Hepatocyte (in vitro differentiated cells): ENCODE data around the gene BCAP29. TPM values are rescaled to one million over a fixed set of nuclear protein-coding genes. Genes with fewer than 3 reads are reported as not detected.

Experiments used
- DNase-seq: peaks from one replicate; pipeline ENCODE4 v3.0.0-alpha.2; 2016; ENCODE audit warnings: low spot score
- H2AFZ ChIP-seq: fragments of 200-600 bp; sonication (generic); 2 replicates; pipeline ENCODE4 v1.6.0; 2016; ENCODE audit warnings: antibody characterized with exemption, mild to moderate bottlenecking
- H3K27ac ChIP-seq: fragments of 200-600 bp; sonication (generic); 2 replicates; pipeline ENCODE4 v1.5.1; 2016; ENCODE audit warnings: mild to moderate bottlenecking
- H3K27me3 ChIP-seq: fragments of 200-600 bp; sonication (generic); 2 replicates; pipeline ENCODE4 v1.6.1; 2016
- H3K36me3 ChIP-seq: fragments of 200-600 bp; sonication (generic); replicated peaks from 2 replicates; pipeline ENCODE4 v1.5.1; 2016; ENCODE audit warnings: low read depth; ENCODE audit not compliant: insufficient read depth
- H3K4me1 ChIP-seq: fragments of 200-600 bp; sonication (generic); 2 replicates; pipeline ENCODE4 v1.5.1; 2016; ENCODE audit warnings: mild to moderate bottlenecking, moderate library complexity; ENCODE audit not compliant: insufficient read depth
- H3K4me2 ChIP-seq: fragments of 200-600 bp; sonication (generic); 2 replicates; pipeline ENCODE4 v1.6.0; 2016
- H3K4me3 ChIP-seq: fragments of 200-600 bp; sonication (generic); 2 replicates; pipeline ENCODE4 v1.5.1; 2016; ENCODE audit warnings: mild to moderate bottlenecking
- H3K79me2 ChIP-seq: fragments of 200-600 bp; sonication (generic); 2 replicates; pipeline ENCODE4 v1.6.0; 2017; ENCODE audit warnings: mild to moderate bottlenecking
- H3K9me2 ChIP-seq: fragments of 200-600 bp; sonication (generic); replicated peaks from 2 replicates; pipeline ENCODE4 v1.6.0; 2017; ENCODE audit warnings: mild to moderate bottlenecking; ENCODE audit not compliant: insufficient read depth
- H3K9me3 ChIP-seq: fragments of 200-600 bp; sonication (generic); 2 replicates; pipeline ENCODE4 v1.5.1; 2016; ENCODE audit warnings: low read depth, mild to moderate bottlenecking
- H4K20me1 ChIP-seq: fragments of 200-600 bp; sonication (generic); 2 replicates; pipeline ENCODE4 v1.6.0; 2016; ENCODE audit warnings: mild to moderate bottlenecking; ENCODE audit not compliant: insufficient read depth, poor library complexity, severe bottlenecking
- EZH2 ChIP-seq: fragments of 200-600 bp; sonication (generic); IDR thresholded peaks from 2 replicates; pipeline ENCODE4 v1.6.1; 2016; ENCODE audit warnings: antibody characterized with exemption, mild to moderate bottlenecking, borderline replicate concordance
- EZH2phosphoT487 ChIP-seq: fragments of 200-600 bp; sonication (generic); IDR thresholded peaks from one replicate; pipeline ENCODE4 v1.6.1; 2018; ENCODE audit warnings: antibody characterized with exemption, mild to moderate bottlenecking, low read depth, moderate library complexity; ENCODE audit not compliant: unreplicated experiment, severe bottlenecking
- WGBS: methylation state at CpG from one replicate; pipeline ENCODE4 v1.1.6; 2016; ENCODE audit warnings: low lambda C conversion rate; ENCODE audit errors: missing lambda C conversion rate; 5-methylcytosine and 5-hydroxymethylcytosine counted together
- polyA plus RNA-seq: library from polyadenylated mRNA; unstranded; fragments of >200 nt; fragmentation: Nextera tagmentation; extraction: Ambion mirVana; gene quantifications from 2 replicates; pipeline ENCODE4 v1.2.1, GENCODE V29; 2016
- total RNA-seq: library from RNA; depleted of rRNA; stranded (reverse); fragments of >200 nt; gene quantifications from 2 replicates; pipeline ENCODE4 v1.2.3, GENCODE V29; 2014
- TF ChIP-seq, protein P1 (sequence below): fragments of 200-600 bp; sonication (generic); IDR thresholded peaks from 2 replicates; pipeline ENCODE4 v1.5.1; 2016; ENCODE audit warnings: antibody characterized with exemption, mild to moderate bottlenecking; ENCODE audit not compliant: poor library complexity

The BCAP29 gene
- total and polyA plus RNA-seq, 2 experiments from 2014 or later, result 35.1 to 76.6 TPM

GRCh38 chr7:107560898-107561516 is 19.0 kb upstream of the BCAP29 start:
- Histone ChIP-seq H3K79me2 (peaks cover 63% of the 10 kb centered on the region), H3K36me3 (no peaks in the 10 kb centered on the region), H2AFZ (no peak overlapping the region), H4K20me1 (no peaks in the 10 kb centered on the region), H3K4me1 (peaks cover 12% of the 10 kb centered on the region), H3K4me3 (no peak overlapping the region), H3K9me2 (no peaks in the 10 kb centered on the region), H3K27me3 (no peaks in the 10 kb centered on the region), H3K27ac (peak overlapping the region; percentile 43), H3K4me2 (peak overlapping the region; percentile 22), H3K9me3 (no peaks in the 10 kb centered on the region)
- DNase-seq, result no peak
- TF ChIP-seq EZH2 (no peak), EZH2phosphoT487 (no peak)
- TF ChIP-seq, protein P1, sequence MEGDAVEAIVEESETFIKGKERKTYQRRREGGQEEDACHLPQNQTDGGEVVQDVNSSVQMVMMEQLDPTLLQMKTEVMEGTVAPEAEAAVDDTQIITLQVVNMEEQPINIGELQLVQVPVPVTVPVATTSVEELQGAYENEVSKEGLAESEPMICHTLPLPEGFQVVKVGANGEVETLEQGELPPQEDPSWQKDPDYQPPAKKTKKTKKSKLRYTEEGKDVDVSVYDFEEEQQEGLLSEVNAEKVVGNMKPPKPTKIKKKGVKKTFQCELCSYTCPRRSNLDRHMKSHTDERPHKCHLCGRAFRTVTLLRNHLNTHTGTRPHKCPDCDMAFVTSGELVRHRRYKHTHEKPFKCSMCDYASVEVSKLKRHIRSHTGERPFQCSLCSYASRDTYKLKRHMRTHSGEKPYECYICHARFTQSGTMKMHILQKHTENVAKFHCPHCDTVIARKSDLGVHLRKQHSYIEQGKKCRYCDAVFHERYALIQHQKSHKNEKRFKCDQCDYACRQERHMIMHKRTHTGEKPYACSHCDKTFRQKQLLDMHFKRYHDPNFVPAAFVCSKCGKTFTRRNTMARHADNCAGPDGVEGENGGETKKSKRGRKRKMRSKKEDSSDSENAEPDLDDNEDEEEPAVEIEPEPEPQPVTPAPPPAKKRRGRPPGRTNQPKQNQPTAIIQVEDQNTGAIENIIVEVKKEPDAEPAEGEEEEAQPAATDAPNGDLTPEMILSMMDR, result no peak
- 84% methylated on average over 6 of the region's 6 CpGs for WGBS

GRCh38 chr7:107563081-107563774 is 16.8 kb upstream of the BCAP29 start:
- H3K9me2 ChIP-seq, result no peaks in the 10 kb centered on the region
- no peaks in the 10 kb centered on the region for H3K27me3 ChIP-seq
- H3K79me2 ChIP-seq, result peaks cover 51% of the 10 kb centered on the region
- no peaks in the 10 kb centered on the region for H3K9me3 ChIP-seq
- H2AFZ ChIP-seq, result peak overlapping the region; percentile 79
- H3K27ac ChIP-seq, result peak overlapping the region; percentile 97
- TF ChIP-seq EZH2phosphoT487, result no peak
- peak overlapping the region; percentile 58 for H3K4me3 ChIP-seq
- H3K4me2 ChIP-seq, result peak overlapping the region; percentile 82
- peaks cover 12% of the 10 kb centered on the region for H3K4me1 ChIP-seq
- no peak for DNase-seq
- H4K20me1 ChIP-seq, result no peaks in the 10 kb centered on the region
- WGBS, result 4% methylated on average over 18 of the region's 21 CpGs
- no peaks in the 10 kb centered on the region for H3K36me3 ChIP-seq

DNA sequence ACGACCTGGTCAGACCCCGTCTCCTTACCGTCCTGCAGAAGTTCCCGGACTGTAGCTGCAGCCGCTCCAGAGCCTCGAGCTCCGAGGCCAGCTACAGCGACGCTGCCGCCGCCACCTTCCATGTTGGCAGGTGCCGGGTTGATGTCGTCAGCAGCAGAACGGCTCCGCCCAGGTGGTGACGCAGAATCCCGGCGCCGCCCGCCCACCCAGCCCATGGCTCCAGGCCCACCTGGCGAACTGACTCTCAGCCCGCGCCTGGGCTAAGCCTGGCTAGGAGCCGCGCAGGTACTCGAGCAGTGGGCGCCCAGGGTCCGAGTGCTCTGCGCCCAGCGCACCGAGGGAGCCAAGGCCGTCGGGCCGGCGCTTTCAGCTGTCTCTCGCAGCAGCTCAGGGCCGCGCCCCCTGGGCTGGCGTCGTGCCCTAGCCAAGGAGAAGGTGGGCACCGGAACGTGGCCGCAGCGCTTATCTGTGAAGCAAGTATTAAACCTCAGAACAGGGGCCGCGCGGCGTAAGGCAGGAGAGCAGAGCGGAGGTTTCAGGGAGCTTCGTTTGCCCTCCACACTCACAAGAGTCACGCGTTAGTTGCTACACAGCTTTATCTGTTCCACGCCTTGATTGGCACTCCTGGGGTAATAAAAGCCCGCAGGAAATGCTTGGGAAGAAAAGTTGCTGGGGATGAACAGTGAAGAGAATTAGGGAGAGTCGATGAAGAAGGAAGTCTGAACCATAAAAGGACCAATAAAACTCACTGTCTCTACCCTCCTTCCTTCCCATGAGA is 16.1 kb upstream of the BCAP29 start, which contains the start of the genes COG5 and DUS4L:
Gene COG5 (minus strand): TSS at position 146 of the 778 bp plus-strand sequence. CDS start 24 bp downstream, at position 122.
Gene DUS4L (plus strand): TSS at position 197 of the 778 bp plus-strand sequence. CDS start 3,100 bp downstream, outside the sequence.
- Histone ChIP-seq H3K9me2 (no peaks in the 10 kb centered on the region), H3K36me3 (no peaks in the 10 kb centered on the region), H3K4me3 (peak within 1 kb of the TSS; percentile 58), H3K27ac (peak within 1 kb of the TSS; percentile 97), H3K4me2 (peak within 1 kb of the TSS; percentile 82), H3K79me2 (peaks cover 46% of the 10 kb centered on the region), H3K9me3 (no peaks in the 10 kb centered on the region), H3K4me1 (peaks cover 12% of the 10 kb centered on the region), H4K20me1 (no peaks in the 10 kb centered on the region), H2AFZ (peak within 1 kb of the TSS; percentile 85), H3K27me3 (no peaks in the 10 kb centered on the region)
- TF ChIP-seq, protein P1, result no peak
- TF ChIP-seq EZH2 (no peak), EZH2phosphoT487 (no peak)
- peak; percentile 93 for DNase-seq
- under 1% methylated on average over 42 of the region's 55 CpGs for whole genome bisulfite sequencing
